ENCODE measurements around the gene UBE2L3.
"Not testable (repeated sequence)": the region's sequence is repeated elsewhere in the genome, so short reads cannot be mapped to it uniquely, and the experiment has no call there.

UBE2L3 gene

GRCh38 chr22:21636629-21637218 is 69.2 kb downstream of the UBE2L3 start:
- no peak overlapping the region for H3K4me3 ChIP-seq (replicated peaks; ENCODE audit: low read depth, low read length)
- TF ChIP-seq CTCF (IDR thresholded peaks at IDR 0.05; ENCODE audit: low read length, missing control alignments): no peak
- no peak for DNase-seq (ENCODE audit: low read depth)

GRCh38 chr22:21637450-21637849 is 69.9 kb downstream of the UBE2L3 start:
- not testable (repeated sequence) for DNase-seq (ENCODE audit: low read depth); H3K4me3 ChIP-seq (replicated peaks; ENCODE audit: low read depth, low read length)

GRCh38 chr22:21639359-21639758 is 71.8 kb downstream of the UBE2L3 start:
- H3K4me3 ChIP-seq (replicated peaks; ENCODE audit: low read depth, low read length): no peak overlapping the region
- DNase-seq (ENCODE audit: low read depth): no peak
- no peak for TF ChIP-seq CTCF (IDR thresholded peaks at IDR 0.05; ENCODE audit: low read length, missing control alignments)

- no peak overlapping the region for H3K4me3 ChIP-seq (replicated peaks; ENCODE audit: low read depth, low read length)
- TF ChIP-seq CTCF (IDR thresholded peaks at IDR 0.05; ENCODE audit: low read length, missing control alignments): no peak
- no peak for DNase-seq (ENCODE audit: low read depth)
These were observed 73.3 kb downstream of the UBE2L3 start for GRCh38 chr22:21640810-21641209.

- TF ChIP-seq CTCF (IDR thresholded peaks at IDR 0.05; ENCODE audit: low read length, missing control alignments): peak; percentile 58
- peak; percentile 62 for DNase-seq (ENCODE audit: low read depth)
These were observed 73.9 kb downstream of the UBE2L3 start for GRCh38 chr22:21641417-21641788.

GRCh38 chr22:21641789-21642583 is 74.5 kb downstream of the UBE2L3 start, which contains the start of gene SDF2L1:
SDF2L1 (plus strand) TSS chr22:21642302; CDS start chr22:21642337, 35 bp downstream.
- no peak for TF ChIP-seq CTCF (IDR thresholded peaks at IDR 0.05; ENCODE audit: low read length, missing control alignments)

More at GRCh38 chr22:21641417-21641788, 73.9 kb downstream of the UBE2L3 start:
- peak overlapping the region; percentile 63 for H3K4me3 ChIP-seq (replicated peaks; ENCODE audit: low read depth, low read length)

GRCh38 chr22:21642584-21643448 is 75.3 kb downstream of the UBE2L3 start:
- peak; percentile 63 for TF ChIP-seq CTCF (IDR thresholded peaks at IDR 0.05; ENCODE audit: low read length, missing control alignments)
- H3K4me3 ChIP-seq (replicated peaks; ENCODE audit: low read depth, low read length): peak overlapping the region; percentile 75
- peak; percentile 52 for DNase-seq (ENCODE audit: low read depth)

More at GRCh38 chr22:21641789-21642583, 74.5 kb downstream of the UBE2L3 start, which contains the start of gene SDF2L1:
- DNase-seq (ENCODE audit: low read depth): peak; percentile 99
- H3K4me3 ChIP-seq (replicated peaks; ENCODE audit: low read depth, low read length): peak within 1 kb of the TSS; percentile 75
